GM10266 (cell line): Measurements from ENCODE around the gene QRFP.

Experiments
- DNase-seq: peaks from one replicate; pipeline ENCODE4 v3.0.0; 2012; ENCODE audit errors: extremely low spot score
- TF ChIP-seq, protein P1 (sequence below): IDR thresholded peaks from 2 replicates; pipeline ENCODE4 v1.5.1; 2012; ENCODE audit warnings: mild to moderate bottlenecking, low read depth; ENCODE audit not compliant: control insufficient read depth, insufficient read depth; ENCODE audit errors: missing control alignments

The QRFP gene

DNA sequence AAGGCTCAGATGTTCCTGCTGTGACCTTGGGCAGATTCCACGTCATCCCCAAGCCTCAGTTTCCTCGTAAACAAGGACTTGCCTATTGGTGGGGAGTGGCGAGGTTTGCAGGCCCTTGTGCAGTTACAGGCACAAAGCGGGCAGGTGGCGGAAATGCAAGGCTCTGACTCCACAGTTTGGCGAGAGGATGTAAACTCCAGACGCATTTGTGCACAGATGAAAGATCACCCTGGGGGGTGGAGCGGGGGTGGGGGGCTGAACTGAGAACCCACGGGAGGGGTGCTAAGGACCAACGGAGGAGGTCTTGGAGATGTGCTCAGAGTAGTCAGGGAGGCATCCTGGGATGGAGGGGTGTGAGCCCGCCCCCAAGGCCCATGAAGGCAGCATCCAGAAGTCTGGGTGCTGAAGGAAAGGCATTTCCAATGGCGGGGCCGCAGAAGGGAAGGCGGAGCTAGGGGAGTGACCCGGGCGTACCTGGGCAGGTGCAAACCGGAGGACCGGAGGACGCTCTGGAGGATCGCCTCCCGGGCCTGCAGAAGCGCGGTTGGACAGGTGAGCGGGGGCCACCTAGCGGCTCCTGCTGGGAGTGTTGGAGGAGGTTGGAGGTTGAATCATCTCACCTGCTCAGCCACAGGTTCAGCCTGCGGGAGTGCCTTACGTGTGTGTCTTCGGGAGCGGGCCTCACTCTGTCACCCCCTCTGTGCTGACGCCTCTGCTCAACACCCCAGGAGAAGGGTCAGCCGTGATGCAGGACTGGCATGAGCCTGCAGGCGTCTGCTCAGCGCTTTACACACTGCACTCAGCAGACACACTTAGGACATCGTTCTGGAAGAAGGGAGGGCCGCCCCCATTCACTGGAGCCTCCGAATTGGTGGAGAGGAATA is 44.3 kb upstream of the QRFP start:
- DNase-seq: peak; percentile 89
- TF ChIP-seq, protein P1, sequence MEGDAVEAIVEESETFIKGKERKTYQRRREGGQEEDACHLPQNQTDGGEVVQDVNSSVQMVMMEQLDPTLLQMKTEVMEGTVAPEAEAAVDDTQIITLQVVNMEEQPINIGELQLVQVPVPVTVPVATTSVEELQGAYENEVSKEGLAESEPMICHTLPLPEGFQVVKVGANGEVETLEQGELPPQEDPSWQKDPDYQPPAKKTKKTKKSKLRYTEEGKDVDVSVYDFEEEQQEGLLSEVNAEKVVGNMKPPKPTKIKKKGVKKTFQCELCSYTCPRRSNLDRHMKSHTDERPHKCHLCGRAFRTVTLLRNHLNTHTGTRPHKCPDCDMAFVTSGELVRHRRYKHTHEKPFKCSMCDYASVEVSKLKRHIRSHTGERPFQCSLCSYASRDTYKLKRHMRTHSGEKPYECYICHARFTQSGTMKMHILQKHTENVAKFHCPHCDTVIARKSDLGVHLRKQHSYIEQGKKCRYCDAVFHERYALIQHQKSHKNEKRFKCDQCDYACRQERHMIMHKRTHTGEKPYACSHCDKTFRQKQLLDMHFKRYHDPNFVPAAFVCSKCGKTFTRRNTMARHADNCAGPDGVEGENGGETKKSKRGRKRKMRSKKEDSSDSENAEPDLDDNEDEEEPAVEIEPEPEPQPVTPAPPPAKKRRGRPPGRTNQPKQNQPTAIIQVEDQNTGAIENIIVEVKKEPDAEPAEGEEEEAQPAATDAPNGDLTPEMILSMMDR: peak; percentile 91

DNA sequence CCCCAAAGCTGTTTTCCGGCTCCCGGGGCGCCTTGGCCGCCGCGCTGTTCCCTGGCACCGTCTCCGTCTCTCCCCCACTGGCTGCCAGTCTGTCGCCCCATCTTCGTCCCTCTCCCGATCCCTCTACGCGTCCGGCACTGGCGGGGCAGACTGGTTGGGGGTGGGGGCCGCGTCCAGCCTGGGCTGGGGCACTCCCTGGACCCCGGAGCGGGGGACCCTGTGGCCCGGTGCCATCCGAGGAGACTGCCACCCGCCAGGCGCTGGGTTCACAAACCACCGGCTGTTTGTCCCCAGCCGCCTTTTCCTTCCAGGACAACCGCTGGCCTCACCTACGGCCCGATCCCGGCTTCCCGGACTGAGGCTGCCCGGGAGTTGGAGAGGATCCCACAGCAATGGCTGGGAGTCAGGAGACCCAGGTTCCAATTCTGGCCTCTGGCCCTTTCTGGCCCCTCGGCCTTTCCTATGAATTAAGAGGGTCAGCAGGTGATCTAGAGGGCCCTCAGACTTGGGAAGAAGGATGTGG is 43.5 kb upstream of the QRFP start:
- TF ChIP-seq, protein P1: no peak
- DNase-seq: no peak

DNA sequence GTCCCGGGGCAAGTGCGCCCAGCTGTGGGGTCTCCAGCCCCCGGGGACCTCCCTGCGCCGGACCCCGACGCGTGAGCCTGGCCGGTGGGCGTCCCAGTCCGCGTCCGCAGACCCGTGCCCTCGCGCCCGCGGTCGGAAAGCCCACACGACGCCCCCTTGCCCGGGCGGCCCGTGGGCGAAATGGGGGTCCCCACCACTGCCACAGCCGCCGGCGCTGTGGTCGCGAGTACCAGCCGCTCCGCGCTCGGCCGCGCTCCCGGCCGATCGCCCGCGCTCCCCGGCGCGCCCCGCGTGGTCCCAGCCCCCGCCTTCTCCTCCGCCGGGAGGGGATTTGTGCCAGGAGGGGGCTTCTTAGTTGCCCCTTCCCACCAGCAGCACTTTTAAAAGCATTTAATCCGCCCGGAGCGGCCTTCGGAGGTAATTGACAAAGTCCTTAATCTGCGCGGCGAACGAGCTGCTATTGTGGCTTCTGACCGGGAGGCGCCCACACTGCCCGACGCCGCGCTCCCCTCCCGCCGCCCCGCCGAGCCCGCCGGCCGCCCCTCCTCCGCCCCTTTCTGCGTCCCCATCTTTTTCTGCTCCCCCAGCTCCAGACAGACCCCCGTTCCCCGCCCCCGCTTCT is 42.9 kb upstream of the QRFP start:
- TF ChIP-seq, protein P1: no peak
- DNase-seq: peak; percentile 71

DNA sequence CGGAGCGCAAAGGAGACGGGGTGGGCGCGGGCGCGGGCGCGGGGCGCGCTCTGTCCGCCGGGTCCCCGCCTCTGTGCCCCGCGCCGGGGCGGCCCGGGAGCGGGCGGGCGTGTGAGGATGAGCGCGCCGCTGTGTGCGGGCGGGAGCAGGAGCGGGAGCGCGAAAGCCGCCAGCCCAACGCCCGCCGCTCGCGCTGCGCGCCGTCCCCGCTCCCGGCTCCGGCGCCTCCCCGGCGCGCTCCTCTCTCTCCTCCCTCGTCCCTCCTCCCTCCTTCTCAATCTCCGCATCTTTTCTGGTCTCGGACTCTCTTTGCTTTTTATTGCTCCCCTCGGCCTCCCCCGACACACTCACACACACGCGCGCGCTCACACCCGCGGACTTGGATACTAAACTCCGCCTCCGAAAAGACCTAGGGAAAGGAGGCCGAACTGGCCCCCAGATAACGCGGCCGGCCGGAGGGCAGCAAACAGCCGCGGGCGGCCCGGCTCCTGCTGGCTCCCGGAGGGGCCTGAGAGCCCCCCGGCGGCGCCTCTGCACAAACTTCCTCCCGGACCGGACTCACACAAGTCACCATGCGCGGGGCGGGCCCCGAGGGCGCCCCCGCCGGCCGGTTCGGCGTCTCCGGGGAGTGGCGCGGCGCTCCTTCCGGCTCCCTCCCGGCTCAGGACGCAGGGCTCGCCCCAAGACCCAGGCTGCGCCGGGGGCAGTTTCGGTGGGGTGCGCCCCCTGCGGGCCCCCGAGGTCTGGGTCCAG is 42.2 kb upstream of the QRFP start, which contains the start of gene FIBCD1:
FIBCD1 (minus strand) TSS at position 596 of the 753 bp plus-strand sequence. CDS start 640 bp downstream, outside the sequence.
- peak; percentile 81 for DNase-seq

DNA sequence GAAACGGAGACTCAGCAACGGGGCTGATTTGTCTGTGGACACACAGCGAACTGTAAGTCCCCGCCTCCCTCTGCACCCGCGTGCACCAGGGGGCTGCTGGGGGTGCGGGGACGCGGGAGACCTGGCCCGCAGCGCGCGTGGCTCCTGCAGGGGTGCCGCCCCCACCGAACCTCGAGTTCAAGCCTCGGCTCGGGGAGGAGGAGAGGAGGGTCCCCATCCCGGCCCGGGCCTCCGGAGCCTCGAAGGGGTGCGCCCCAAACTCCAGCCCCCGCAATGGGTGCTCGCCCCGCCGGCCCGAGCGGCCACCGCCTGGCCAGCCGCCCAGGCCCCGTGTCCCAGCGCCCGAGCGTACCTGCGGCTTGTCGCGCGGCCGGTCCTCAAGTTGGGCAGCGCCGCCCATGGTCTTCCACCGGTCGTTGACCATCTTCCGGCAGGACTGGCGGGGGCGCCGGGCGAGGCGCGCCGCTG is 41.6 kb upstream of the QRFP start:
- no peak for DNase-seq
- TF ChIP-seq, protein P1: no peak

More for the DNA sequence above, 42.2 kb upstream of the QRFP start, which contains the start of gene FIBCD1:
- TF ChIP-seq, protein P1: peak; percentile 25

DNA sequence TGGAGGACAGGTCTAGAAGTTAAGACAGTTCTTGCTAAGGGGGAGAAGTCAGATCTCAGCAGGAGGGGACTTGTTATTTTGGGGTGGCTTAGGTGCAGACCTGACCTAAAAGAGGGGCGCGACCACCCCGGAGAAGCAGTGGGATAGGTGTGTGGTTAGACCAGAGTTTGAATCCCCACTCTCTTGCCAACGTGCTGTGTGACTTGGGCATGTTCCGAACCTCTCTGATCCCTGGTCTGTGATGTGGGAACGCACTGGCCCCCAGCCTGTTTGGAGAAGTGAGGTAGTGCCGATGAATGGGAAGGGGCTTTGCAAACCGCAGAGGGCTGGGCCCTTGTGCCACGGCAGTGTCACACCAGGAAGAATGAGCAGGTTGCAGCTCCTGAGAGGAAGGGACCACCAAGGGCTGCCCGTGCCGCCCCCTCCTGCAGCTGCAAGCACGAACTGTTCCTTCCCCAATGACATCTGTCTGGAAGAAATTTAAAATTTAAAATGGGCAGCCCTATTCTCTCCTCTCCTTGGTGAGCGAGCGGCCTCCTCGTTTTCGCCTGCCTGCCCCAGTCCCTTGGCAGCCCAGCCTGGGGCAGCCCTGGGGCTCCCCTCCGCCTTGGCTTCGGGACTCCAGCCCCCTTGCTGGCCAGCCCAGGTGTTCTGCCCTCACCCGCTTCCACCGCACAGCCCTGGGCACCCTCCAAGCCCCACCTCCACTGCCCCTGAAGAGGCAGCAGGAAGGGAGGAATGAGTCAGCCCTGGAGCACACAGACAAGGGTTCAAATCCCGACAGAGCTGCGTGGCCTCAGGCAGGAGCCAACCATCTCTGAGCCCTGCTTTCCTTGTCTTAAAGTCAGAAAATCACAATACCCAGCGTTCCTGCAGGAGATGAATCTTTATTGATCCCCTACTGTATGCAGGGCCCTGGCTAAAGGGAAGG is 40.8 kb upstream of the QRFP start:
- TF ChIP-seq, protein P1: no peak
- no peak for DNase-seq
